Immature natural killer cell (primary cell): Measurements from ENCODE around the gene TBL1X. TPM values are rescaled to one million over a fixed set of nuclear protein-coding genes. Genes with fewer than 3 reads are reported as not detected.
"Not testable (repeated sequence)": the region's sequence is repeated elsewhere in the genome, so short reads cannot be mapped to it uniquely, and the experiment has no call there.

ENCODE experiments used
- DNase-seq, 3 donors: peaks; one replicate each; pipeline ENCODE4 v3.0.0; 2022; ENCODE audit warnings: mixed read lengths in 1 of 3
- H3K27ac Mint-ChIP-seq, 6 donors: one replicate each; pipeline ENCODE4 v1.8.0; 2020; ENCODE audit warnings: mixed read lengths in 6 of 6, mild to moderate bottlenecking in 5 of 6, inconsistent platforms in 4 of 6, moderate library complexity in 3 of 6
- H3K27me3 Mint-ChIP-seq, 3 donors: one replicate each; pipeline ENCODE4 v1.8.0; 2020 to 2021; ENCODE audit warnings: low read depth in 3 of 3, mild to moderate bottlenecking in 3 of 3, mixed read lengths in 3 of 3, moderate library complexity in 3 of 3, inconsistent platforms in 1 of 3
- H3K36me3 Mint-ChIP-seq, 3 donors: one replicate each; pipeline ENCODE4 v1.8.0; 2020; ENCODE audit warnings: mixed read lengths in 3 of 3, inconsistent platforms in 2 of 3, mild to moderate bottlenecking in 2 of 3
- H3K4me1 Mint-ChIP-seq, 2 donors: one replicate each; pipeline ENCODE4 v1.8.0; 2020; ENCODE audit warnings: inconsistent platforms in 2 of 2, mild to moderate bottlenecking in 2 of 2, mixed read lengths in 2 of 2, moderate library complexity in 1 of 2
- H3K4me3 Mint-ChIP-seq, 5 donors: one replicate each; pipeline ENCODE4 v1.8.0; 2020; ENCODE audit warnings: mild to moderate bottlenecking in 5 of 5, mixed read lengths in 5 of 5, inconsistent platforms in 3 of 5, moderate library complexity in 3 of 5
- H3K9me3 Mint-ChIP-seq, 6 donors: one replicate each; pipeline ENCODE4 v1.8.0; 2020; ENCODE audit warnings: mild to moderate bottlenecking in 6 of 6, mixed read lengths in 6 of 6, inconsistent platforms in 4 of 6, moderate library complexity in 3 of 6
- polyA plus RNA-seq, 3 donors: library from polyadenylated mRNA; unstranded; fragments of 300-500 nt; fragmentation: Illumina TruSeq; gene quantifications; one replicate each; pipeline ENCODE4 v1.2.3, GENCODE V29; 2021

Gene TBL1X
- polyA plus RNA-seq, 3 donors from 2014 or later = 6.4 to 12.6 (median 9.9) TPM

- H3K36me3 Mint-ChIP-seq = no peaks in the 10 kb centered on the region
- no peaks in the 10 kb centered on the region for H3K4me1 Mint-ChIP-seq
- peaks cover 0 to 5% (median 0%) of the 10 kb centered on the region in 6 donors for H3K9me3 Mint-ChIP-seq
- H3K4me3 Mint-ChIP-seq = no peak overlapping the region
- peak overlapping the region in 1 of 6 donors; percentile 37 for H3K27ac Mint-ChIP-seq
- peaks cover under 1 to 8% (median 2%) of the 10 kb centered on the region in 3 donors for H3K27me3 Mint-ChIP-seq
- DNase-seq = no peak
Observed at GRCh38 chrX:9757366-9757765, 292.5 kb downstream of the TBL1X start.

GRCh38 chrX:9758021-9758638 lies 293.3 kb downstream of the TBL1X start:
- peaks cover 0 to 5% (median 0%) of the 10 kb centered on the region in 6 donors for H3K9me3 Mint-ChIP-seq

GRCh38 chrX:9759337-9759736 lies 294.5 kb downstream of the TBL1X start:
- no peak for DNase-seq
- Mint-ChIP-seq H3K27ac (no peak overlapping the region), H3K4me3 (no peak overlapping the region), H3K4me1 (no peaks in the 10 kb centered on the region), H3K9me3 (peaks cover 0 to 5% (median 0%) of the 10 kb centered on the region in 6 donors), H3K36me3 (no peaks in the 10 kb centered on the region), H3K27me3 (peaks cover 3 to 9% (median 4%) of the 10 kb centered on the region in 3 donors)

More at GRCh38 chrX:9758021-9758638, 293.3 kb downstream of the TBL1X start:
- H3K36me3 Mint-ChIP-seq = no peaks in the 10 kb centered on the region
- H3K27ac Mint-ChIP-seq = no peak overlapping the region
- DNase-seq = no peak
- H3K27me3 Mint-ChIP-seq = peaks cover 3 to 7% (median 4%) of the 10 kb centered on the region in 3 donors
- no peak overlapping the region for H3K4me3 Mint-ChIP-seq
- H3K4me1 Mint-ChIP-seq = no peaks in the 10 kb centered on the region

GRCh38 chrX:9765072-9765736 lies 300.3 kb downstream of the TBL1X start:
- Mint-ChIP-seq H3K4me1 (no peaks in the 10 kb centered on the region), H3K27ac (no peak overlapping the region)

GRCh38 chrX:9765737-9766097 lies 300.9 kb downstream of the TBL1X start, which contains the start of gene GPR143:
TSS of gene GPR143 (minus strand) at chrX:9765847. CDS start at chrX:9765817, 30 bp downstream.
- Mint-ChIP-seq H3K27ac (no peak within 1 kb of the TSS), H3K27me3 (peaks cover 4 to 16% (median 9%) of the 10 kb centered on the region in 3 donors), H3K4me1 (no peaks in the 10 kb centered on the region), H3K9me3 (no peaks in the 10 kb centered on the region), H3K36me3 (no peaks in the 10 kb centered on the region), H3K4me3 (no peak within 1 kb of the TSS)
- DNase-seq = no peak

More at GRCh38 chrX:9765072-9765736, 300.3 kb downstream of the TBL1X start:
- no peak overlapping the region for H3K4me3 Mint-ChIP-seq
- H3K27me3 Mint-ChIP-seq = peaks cover 4 to 16% (median 6%) of the 10 kb centered on the region in 3 donors
- no peaks in the 10 kb centered on the region for H3K36me3 Mint-ChIP-seq
- H3K9me3 Mint-ChIP-seq = no peaks in the 10 kb centered on the region
- DNase-seq = no peak

- no peak for DNase-seq
- Mint-ChIP-seq H3K4me3 (no peak overlapping the region), H3K9me3 (no peaks in the 10 kb centered on the region), H3K4me1 (no peaks in the 10 kb centered on the region), H3K27ac (no peak overlapping the region), H3K27me3 (peaks cover 5 to 14% (median 7%) of the 10 kb centered on the region in 3 donors), H3K36me3 (no peaks in the 10 kb centered on the region)
Observed at GRCh38 chrX:9767375-9767774, 302.5 kb downstream of the TBL1X start.

GRCh38 chrX:9768321-9768839 lies 303.5 kb downstream of the TBL1X start:
- H3K27ac Mint-ChIP-seq, H3K4me1 Mint-ChIP-seq: not testable (repeated sequence)

GRCh38 chrX:9770319-9770718 lies 305.5 kb downstream of the TBL1X start:
- Mint-ChIP-seq H3K4me1 (peaks cover under 1 to 4% of the 10 kb centered on the region in 2 donors), H3K27ac (no peak overlapping the region), H3K9me3 (no peaks in the 10 kb centered on the region), H3K4me3 (no peak overlapping the region), H3K36me3 (no peaks in the 10 kb centered on the region), H3K27me3 (peaks cover 4 to 11% (median 5%) of the 10 kb centered on the region in 3 donors)
- no peak for DNase-seq

More at GRCh38 chrX:9768321-9768839, 303.5 kb downstream of the TBL1X start:
- not testable (repeated sequence) for H3K9me3 Mint-ChIP-seq, H3K4me3 Mint-ChIP-seq, DNase-seq, H3K36me3 Mint-ChIP-seq
- H3K27me3 Mint-ChIP-seq = peaks cover 4 to 12% (median 5%) of the 10 kb centered on the region in 3 donors

GRCh38 chrX:9772943-9773342 lies 308.1 kb downstream of the TBL1X start:
- H3K4me1 Mint-ChIP-seq = peaks cover 6 to 11% of the 10 kb centered on the region in 2 donors
- DNase-seq = no peak

GRCh38 chrX:9775930-9776329 lies 311.1 kb downstream of the TBL1X start:
- Mint-ChIP-seq H3K27me3 (peaks cover 3 to 10% (median 4%) of the 10 kb centered on the region in 3 donors), H3K9me3 (no peaks in the 10 kb centered on the region), H3K4me1 (peaks cover 6 to 11% of the 10 kb centered on the region in 2 donors), H3K27ac (no peak overlapping the region), H3K36me3 (no peaks in the 10 kb centered on the region), H3K4me3 (no peak overlapping the region)
- peak in 1 of 3 donors; percentile 3 for DNase-seq

More at GRCh38 chrX:9772943-9773342, 308.1 kb downstream of the TBL1X start:
- Mint-ChIP-seq H3K9me3 (no peaks in the 10 kb centered on the region), H3K27ac (no peak overlapping the region), H3K36me3 (no peaks in the 10 kb centered on the region), H3K27me3 (peaks cover 3 to 14% (median 4%) of the 10 kb centered on the region in 3 donors), H3K4me3 (no peak overlapping the region)

- Mint-ChIP-seq H3K27me3 (peaks cover 0 to 16% (median 3%) of the 10 kb centered on the region in 3 donors), H3K27ac (no peak overlapping the region), H3K36me3 (no peaks in the 10 kb centered on the region), H3K4me3 (no peak overlapping the region), H3K4me1 (peaks cover 0 to 5% of the 10 kb centered on the region in 2 donors), H3K9me3 (no peaks in the 10 kb centered on the region)
- DNase-seq = no peak
Observed at GRCh38 chrX:9781941-9782340, 317.1 kb downstream of the TBL1X start.

GRCh38 chrX:9784332-9784731 lies 319.5 kb downstream of the TBL1X start:
- H3K4me1 Mint-ChIP-seq = peaks cover 0 to 7% of the 10 kb centered on the region in 2 donors
- no peaks in the 10 kb centered on the region for H3K36me3 Mint-ChIP-seq
- no peak overlapping the region for H3K27ac Mint-ChIP-seq
- no peak overlapping the region for H3K4me3 Mint-ChIP-seq
- peaks cover 0 to 3% (median 0%) of the 10 kb centered on the region in 6 donors for H3K9me3 Mint-ChIP-seq
- DNase-seq = no peak
- peaks cover 2 to 26% (median 8%) of the 10 kb centered on the region in 3 donors for H3K27me3 Mint-ChIP-seq

- no peak for DNase-seq
- Mint-ChIP-seq H3K27me3 (peaks cover 2 to 32% (median 8%) of the 10 kb centered on the region in 3 donors), H3K4me3 (peak overlapping the region in 3 of 5 donors; percentile 14 to 30 (median 15))
Observed at GRCh38 chrX:9785254-9785943, 320.5 kb downstream of the TBL1X start.

More at GRCh38 chrX:9785254-9785943, 320.5 kb downstream of the TBL1X start:
- peaks cover 0 to 7% of the 10 kb centered on the region in 2 donors for H3K4me1 Mint-ChIP-seq
- no peak overlapping the region for H3K27ac Mint-ChIP-seq
- no peaks in the 10 kb centered on the region for H3K36me3 Mint-ChIP-seq
- H3K9me3 Mint-ChIP-seq = peaks cover 0 to 3% (median 0%) of the 10 kb centered on the region in 6 donors
